Hematopoietic multipotent progenitor cell (in vitro differentiated cells): ENCODE data around the gene ATG101. TPM values are rescaled to one million over a fixed set of nuclear protein-coding genes. Genes with fewer than 3 reads are reported as not detected.

Source experiments
- DNase-seq, 3 donors: peaks; one replicate each; pipeline ENCODE4 v3.0.0-alpha.2; 2011 to 2015; ENCODE audit warnings: low read depth in 2 of 3, low spot score in 2 of 3
- total RNA-seq: library from RNA; depleted of rRNA; stranded (reverse); fragments of >200 nt; gene quantifications from one replicate; pipeline ENCODE4 v1.2.3, GENCODE V29; 2012

ATG101 gene
- total RNA-seq, 1 donor: 35.8 TPM

DNA sequence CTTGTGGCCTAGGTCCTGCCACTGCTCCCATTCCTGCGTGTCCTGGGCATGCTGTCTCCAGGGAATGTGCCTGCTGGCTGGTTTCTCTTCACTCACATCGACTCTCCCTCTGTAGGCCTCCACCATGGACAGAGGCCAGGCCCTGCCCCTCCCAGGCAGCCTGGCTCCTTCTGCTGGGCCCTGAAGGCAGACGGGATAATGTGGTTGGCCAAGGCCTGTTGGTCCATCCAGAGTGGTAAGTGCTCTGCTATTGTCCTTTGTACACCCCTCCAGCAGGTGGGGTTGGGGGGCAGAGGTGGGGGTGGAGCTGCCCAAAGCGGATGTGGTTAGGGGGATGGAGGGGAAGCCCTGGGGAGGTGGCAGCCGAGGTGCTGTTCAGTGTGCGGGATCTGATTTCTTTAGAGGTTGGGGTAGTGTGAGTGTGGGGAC, 28.1 kb upstream of the ATG101 start:
- DNase-seq: peak in 2 of 3 donors; percentile 79 to 85

DNA sequence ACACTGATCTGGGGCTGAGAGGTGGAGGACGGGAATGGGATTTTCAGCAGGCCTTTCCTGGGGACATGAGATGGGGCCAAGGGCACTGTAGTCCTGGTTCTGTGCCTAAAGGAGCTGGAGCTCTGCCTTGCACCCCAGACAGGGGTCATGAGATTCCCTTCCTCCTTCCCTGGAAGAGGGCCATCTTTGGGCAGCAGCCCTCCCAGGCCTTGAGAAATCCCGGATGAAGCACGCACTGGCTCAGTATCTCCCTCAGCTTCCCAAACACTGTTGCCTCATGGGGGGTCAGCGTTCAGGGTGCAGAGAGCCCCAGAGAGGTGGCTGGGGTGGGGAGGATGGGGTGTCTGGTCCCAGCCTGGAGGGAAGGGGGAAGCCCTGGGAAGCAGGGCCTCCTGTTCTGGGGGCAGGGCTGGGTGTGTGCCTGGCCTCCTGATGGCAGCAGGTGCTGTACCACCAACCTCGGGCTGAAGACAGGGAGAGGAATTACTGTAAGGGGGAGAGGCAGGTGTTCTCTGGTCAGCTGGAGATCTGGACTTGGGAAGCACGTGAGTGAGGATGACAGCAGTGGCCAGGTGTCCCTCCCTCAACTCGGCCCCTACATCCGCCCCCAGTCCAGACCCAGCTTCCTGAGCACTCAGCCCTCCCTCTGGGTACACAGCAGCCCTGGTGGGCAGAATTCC, 26.9 kb upstream of the ATG101 start:
- DNase-seq: no peak

DNA sequence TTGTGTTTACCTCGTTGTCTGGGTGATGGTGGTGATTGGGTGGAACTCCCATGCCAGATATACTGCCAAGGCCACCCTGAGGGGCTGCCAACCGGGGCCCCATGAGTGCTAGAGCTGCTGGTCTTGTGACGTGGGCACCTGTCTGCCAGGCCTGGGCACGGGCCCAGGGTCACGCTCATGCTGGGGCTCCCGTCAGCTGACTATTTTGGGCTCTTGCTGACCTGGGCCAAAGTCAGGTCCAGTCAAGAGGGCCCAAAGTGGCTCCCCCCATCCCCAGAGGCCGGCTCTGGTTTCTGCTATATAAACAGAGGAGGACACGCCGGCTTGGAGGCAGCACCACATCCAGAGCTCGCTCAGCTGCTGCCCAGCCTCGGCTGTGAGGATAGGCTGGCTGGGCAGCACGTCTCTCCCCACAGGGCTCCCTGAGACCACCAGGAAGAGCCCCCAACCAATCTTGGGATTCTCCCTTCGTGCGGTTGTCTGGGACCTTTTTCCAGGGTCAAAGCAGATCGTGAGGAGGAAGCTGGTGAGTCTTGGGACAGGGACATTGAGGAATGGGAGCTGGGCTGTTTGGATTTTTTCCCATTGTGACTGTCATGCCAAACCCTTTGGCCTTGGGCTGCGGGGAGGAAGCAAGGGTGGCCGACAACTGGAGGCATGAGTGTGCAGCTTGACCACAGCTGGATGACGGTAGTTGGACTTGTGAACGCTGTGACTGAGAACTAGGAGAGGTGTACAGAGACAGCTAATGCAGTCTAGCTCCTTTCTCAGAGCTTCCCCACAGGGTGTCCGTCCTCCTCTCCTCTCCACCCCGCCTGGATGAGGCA, 26.2 kb upstream of the ATG101 start:
- DNase-seq: no peak

DNA sequence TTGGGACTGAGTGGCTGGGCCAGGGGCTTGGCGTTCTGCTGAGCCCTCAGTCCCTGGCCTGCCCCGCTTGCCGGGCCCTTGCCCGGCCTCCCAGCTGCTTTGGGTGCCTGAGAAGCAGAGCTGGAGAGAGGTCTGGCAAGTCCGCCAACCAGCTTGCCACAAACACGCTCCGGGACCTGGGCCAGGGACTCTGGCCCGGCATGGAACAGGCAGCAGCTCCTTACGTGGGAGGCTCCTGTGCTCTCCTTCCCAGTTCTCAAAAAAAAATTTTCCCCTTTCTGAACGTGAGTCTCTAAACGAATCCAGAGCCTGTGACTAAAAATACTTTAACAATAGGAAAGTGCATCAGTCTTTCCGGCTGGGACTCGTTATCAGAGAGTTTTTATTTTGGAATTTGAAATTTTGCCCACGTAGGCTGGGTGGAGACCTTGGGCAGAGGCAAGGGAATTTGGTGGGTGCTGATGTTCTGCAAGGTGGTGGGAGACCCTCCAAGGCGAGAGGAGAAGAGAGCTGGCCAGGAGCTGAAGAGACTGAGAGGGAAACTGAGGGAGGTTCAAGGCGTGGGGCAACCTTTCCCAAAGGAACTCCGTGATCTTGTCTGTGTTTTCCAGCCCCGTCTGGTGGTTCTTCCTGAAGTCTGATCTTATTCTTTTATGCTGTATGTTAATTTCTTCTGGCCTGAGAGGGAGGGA, 25.3 kb upstream of the ATG101 start:
- DNase-seq: no peak

- peak in 1 of 3 donors; percentile 54 for DNase-seq
Observed at GRCh38 chr12:52045794-52046199, 24.0 kb upstream of the ATG101 start.

GRCh38 chr12:52046859-52047258, 22.9 kb upstream of the ATG101 start:
- DNase-seq: no peak

DNA sequence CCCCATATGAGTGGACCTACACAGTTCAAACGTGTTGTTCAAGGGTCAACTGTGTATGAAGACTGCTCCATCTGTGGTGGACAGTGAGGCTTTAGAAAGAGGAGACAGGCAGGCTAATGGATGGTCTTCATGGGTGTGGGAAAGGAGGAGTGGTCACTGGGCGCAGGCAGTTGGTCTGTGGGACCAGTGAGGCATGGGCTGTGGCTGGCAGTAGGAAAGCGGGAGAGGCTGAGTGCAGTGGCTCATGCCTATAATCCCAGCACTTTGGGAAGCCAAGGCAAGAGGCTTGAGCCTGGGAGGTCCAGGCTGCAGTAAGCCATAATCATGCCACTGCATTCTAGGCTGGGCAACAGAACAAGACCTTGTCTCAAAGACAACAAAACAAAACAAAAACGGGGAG, 20.5 kb upstream of the ATG101 start:
- no peak for DNase-seq

DNA sequence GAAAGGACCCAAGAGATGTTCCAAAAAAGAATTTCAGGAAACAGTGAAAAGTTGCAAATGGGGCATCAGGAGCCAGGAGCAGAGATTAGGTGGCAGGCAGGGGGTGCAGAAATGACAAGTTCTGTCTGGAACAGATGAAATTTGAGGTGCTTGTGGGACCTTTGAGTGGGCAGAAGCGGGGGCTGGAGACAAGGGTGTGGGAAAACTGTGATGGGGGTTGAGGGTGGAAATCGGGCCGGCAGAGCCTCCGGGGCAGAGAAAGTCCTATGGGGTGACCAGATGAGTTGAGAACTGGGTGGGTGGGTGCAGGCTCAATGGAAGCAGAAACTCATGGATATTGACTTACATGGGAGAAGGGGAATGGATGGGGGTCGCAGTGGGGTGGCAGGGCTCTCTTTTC, 20.1 kb upstream of the ATG101 start:
- DNase-seq: no peak

- peak in 2 of 3 donors; percentile 45 to 49 for DNase-seq
Observed at GRCh38 chr12:52050116-52050757, 19.5 kb upstream of the ATG101 start.

DNA sequence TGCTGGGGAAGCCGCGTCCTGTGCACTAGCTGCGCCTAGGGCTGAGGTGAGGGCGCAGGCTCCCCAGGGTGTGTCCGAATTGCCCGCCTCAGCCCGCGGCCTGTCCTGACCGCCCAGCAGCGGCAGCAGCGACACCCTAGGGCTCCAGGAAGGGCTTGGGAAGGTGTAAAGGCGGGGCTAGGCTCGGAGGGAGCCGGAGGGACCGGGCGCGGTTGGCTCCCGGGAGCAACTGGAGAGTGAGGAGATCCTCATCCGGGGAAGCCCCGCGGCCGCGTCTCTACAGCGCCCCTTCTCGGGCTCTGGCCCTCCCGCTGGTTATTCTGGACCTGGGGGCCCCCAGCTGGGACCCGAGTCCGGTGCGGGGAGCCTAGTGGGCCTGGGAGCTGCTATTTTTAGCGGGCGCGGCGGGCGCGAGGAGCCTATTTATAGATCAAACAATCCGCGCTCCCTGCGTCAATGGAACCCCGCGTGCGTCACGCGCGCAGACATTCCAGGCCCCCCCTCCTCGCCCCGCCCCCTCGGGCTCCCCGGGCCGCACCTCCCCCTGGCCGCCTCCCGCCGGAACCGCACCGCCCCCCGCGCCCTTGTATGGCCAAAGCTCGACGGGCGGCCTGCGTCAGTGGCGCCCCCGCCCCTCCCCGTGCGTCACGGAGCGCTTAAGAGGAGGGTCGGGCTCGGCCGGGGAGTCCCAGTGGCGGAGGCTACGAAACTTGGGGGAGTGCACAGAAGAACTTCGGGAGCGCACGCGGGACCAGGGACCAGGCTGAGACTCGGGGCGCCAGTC, 18.8 kb upstream of the ATG101 start, which contains the start of gene NR4A1:
Gene NR4A1, plus strand, starts transcription at position 685 of the 784 bp plus-strand sequence. CDS start 2,887 bp downstream, outside the sequence.
- peak; percentile 96 to 99 (median 96) for DNase-seq

DNA sequence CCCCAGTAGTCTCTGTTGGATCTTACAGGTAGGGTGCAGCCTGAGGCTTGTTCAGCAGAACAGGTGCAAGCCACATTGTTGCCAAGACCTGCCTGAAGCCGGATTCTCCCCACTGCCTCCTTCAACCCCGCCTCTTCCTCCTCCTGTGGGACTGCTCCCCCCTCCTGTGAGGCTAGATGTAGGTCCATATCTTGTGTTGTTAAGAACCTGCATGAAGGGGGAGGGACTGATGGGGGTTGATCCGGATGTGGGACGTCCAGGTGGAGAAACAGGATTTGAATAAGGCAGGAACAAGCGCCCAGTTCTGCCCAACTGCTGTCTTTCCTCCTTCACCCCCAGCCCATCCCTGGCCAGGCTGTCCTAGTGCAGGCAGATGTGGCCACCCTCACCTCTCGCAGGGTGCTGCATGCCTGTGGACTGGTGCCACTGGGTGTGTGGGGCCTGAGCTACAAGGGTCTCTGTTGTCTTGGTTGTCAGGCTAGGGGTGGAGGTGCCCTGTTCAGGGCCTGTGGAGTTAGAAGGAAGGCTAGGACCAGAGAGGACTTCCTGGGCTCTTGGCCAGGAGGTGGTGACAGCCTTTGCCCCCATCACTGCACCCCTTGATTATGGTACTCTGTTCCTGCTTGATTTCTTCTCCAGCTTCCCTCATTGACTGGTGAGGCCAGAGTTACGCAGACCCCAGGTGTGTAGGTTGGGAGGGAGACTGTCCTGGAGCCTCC, 17.2 kb upstream of the ATG101 start:
- DNase-seq: no peak

DNA sequence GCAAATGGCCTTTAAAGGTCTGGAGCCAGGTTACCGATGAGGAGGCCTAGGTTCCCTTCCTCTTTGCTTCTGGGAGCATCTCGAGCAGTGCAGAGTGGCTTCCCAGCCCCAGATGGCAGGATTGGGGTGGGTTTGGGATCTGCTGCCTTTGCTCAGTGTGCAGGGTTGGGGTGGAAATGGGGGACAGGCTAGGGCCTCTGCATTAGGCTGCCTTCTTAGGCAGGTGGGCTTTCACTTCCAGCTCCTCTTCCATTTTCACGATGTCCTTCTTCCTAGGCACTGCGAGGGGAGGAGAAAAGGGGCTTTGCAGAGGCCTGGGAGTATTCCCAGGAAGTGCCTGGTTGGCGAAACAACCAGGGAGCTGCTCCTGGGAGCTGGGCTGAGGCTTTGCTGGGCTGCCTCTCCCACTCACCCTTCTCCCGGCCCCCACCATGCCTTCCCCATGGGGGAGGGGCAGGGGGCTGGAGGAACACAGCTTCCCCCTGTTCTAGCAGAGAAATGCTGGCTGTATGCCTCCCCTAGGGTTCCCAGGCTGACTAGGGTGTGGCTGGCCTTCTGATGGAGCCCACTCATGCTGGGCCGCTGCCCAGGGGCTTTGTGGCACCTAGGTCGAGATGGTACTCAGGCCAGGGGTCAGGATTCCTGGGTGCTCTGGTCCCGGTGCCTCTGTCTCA, 16.1 kb upstream of the ATG101 start:
- DNase-seq: no peak

GRCh38 chr12:52054231-52054832, 15.4 kb upstream of the ATG101 start:
- DNase-seq: no peak

GRCh38 chr12:52054833-52055730, 14.7 kb upstream of the ATG101 start:
- DNase-seq: no peak

DNA sequence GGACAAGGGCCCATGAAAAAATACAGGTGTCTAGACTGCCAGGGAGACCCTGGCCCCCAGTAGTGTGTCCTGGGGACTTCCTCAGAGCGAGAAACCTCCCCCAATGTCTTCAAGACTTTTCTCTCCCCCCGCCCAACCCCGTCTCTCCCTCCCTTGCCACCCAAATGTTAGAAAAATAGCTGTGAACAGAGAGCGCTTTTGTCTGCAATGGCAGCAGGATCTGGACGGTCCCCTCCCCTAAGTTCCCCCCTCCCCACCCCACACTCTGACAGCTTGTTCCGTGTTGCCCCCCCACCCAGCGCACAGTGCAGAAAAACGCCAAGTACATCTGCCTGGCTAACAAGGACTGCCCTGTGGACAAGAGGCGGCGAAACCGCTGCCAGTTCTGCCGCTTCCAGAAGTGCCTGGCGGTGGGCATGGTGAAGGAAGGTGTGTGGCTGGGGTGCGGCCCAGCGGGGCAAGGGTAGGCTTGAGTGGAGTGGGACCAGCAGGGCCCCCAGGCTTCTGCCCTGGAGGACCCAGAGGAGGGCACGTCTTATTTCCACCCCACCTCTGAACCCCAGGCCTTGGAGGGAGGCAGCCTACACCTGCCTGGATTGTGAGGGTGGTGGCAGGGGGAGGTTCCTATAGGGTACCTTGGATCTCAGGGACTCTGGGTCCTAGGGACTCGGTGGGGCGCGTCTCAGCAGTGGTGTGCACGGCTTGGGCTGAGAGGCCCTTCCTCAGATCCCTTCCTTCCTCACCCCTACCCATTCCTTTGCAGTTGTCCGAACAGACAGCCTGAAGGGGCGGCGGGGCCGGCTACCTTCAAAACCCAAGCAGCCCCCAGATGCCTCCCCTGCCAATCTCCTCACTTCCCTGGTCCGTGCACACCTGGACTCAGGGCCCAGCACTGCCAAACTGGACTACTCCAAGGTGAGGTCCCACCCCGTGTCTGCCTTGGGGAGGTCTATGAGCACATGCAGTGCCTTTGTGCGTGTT, 13.8 kb upstream of the ATG101 start:
- DNase-seq: no peak
